Inflammatory macrophage treated with lipopolysaccharide for 1 hour (primary cell): ENCODE results near the gene TRIML1.
"Not testable (repeated sequence)": the region's sequence is repeated elsewhere in the genome, so short reads cannot be mapped to it uniquely, and the experiment has no call there.

Source experiments
- DNase-seq, 2 donors: peaks; one replicate each; pipeline ENCODE4 v3.0.0-alpha.2; 2020 to 2022

Gene TRIML1

GRCh38 chr4:188154668-188155405 lies 15.6 kb downstream of the TRIML1 start:
- DNase-seq = no peak

GRCh38 chr4:188158336-188158735 lies 19.1 kb downstream of the TRIML1 start:
- DNase-seq = no peak

DNA sequence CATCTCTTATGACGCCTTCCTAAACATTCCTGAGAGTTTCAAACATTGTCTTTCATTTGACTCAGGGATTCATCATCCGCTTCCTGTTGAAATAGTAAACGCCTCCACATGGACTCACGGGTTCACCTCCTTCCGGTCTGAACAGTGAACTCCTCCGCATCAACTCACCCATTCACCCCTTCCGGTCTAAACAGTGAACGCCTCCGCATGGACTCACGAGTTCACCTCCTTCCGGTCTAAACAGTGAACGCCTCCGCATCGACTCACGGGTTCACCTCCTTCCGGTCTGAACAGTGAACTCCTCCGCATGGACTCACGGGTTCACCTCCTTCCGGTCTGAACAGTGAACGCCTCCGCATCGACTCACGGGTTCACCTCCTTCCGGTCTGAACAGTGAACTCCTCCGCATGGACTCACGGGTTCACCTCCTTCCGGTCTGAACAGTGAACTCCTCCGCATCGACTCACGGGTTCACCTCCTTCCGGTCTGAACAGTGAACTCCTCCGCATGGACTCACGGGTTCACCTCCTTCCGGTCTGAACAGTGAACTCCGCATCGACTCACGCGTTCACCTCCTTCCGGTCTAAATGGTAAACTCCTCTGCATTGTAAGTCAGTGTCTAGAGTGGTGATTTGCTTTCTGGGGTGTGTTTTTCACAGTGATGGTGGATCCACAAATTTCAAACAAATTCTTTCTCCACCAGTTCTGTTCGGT lies 20.4 kb downstream of the TRIML1 start:
- not testable (repeated sequence) for DNase-seq

GRCh38 chr4:188160406-188160805 lies 21.2 kb downstream of the TRIML1 start:
- DNase-seq = no peak

DNA sequence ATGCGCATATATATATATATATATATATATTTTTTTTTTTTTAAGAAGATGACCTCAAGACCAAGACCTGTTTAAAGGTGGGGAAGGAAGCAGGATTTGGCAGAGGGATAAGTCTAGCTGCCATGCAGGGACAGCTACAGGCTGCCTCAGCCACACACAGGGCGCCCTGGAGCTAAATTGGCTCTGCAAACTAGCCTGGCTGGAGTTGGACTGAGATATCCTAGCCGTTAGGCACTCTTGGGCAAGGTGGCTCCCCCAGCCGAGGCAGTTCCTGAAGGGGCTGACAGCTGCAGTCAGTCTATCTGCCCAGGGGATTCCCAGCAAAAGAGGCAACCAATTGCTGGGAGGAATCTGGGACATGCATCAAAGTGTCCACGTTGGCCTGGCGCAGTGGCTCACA lies 21.9 kb downstream of the TRIML1 start:
- DNase-seq = no peak

GRCh38 chr4:188162698-188163097 lies 23.5 kb downstream of the TRIML1 start:
- no peak for DNase-seq

- DNase-seq = no peak
Observed at GRCh38 chr4:188168726-188169373, 29.6 kb downstream of the TRIML1 start.

DNA sequence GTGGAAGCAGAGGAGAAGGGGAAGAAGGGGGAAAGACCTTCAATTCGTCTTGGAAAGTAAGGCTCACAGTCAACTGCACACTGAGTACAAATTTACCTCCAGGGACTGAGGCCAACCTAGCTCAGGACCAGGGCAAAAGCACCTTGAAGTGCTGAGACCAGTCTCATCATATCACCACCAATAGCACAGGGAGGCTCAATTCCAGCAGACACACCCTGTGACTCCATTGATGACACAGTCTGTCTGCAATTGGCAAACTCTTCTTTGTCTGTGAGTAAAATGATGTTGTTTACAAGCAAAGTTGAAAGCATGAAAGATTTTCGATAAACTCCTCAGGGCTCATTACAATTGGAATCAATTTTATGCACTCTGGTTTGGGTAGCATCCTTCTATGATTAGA lies 32.3 kb downstream of the TRIML1 start:
- no peak for DNase-seq

DNA sequence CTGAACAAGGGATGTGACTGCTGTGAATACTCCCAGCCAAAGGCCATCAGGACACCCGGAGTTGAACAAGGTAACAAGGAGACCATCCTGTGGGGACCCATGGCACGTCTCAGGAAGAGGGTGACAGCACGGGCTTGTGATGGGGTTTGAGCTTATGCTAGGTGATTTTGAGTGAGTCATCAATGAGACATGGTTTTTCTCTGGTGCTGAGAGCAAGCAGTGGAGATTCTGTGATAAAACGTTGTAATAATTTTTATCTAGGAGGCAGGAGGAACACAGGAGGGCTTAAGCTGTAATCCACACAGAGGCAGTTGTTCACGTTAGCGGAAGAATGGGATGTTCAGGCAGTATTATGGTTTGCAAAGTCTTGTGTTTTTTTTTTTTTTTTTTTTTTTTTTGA lies 36.0 kb downstream of the TRIML1 start:
- no peak for DNase-seq

DNA sequence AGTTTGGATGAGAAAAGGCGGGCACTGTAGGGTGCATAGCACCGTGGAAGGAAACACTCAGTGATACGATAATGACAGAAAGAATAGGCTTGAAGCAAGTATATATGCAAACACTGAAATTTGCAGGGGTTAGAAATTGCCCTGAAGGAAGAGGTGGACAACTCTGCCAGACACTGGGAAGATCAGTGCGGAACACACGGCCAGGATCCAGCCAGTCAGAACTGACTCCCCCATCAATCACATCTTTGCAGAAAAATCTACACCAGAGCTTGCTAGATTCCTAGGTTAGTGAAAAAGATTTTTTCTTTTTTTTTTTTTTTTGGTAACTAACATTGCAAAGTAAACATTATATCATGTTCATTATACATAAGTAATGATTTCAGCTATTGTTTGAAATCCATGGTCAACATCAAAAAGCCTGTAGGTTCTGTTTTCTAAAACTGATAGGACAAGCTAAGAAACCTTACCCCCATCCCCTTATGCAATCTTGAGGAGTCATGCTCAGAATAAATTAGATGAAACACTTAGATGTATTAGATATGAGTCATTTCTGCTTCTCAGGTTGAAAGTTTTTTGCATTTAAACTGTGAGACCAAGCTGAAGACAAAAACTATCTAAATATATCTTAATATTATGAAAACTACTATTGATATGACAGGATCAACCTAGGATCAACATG lies 38.9 kb downstream of the TRIML1 start:
- no peak for DNase-seq

- no peak for DNase-seq
Observed at GRCh38 chr4:188178806-188179205, 39.6 kb downstream of the TRIML1 start.

- no peak for DNase-seq
Observed at GRCh38 chr4:188187106-188187505, 47.9 kb downstream of the TRIML1 start.

DNA sequence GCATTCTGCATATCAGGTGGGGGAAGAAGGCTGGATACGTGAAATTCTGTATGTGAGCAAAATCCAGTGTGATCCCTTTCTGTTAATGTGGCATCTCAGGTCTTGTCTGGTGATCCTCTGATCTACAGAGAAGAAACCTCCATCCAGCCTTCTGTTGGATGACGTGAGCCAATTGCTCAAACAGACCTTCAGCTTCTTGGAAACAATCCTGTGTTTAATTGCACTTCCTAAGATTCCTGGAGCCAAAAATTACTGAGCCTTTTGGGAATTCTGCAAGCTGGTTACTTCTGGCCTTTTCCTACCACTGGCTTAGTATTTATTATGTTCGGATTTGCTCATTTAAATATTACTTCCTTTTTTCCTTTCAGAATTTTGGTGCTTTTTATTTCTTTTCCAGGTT lies 51.2 kb downstream of the TRIML1 start:
- no peak for DNase-seq

DNA sequence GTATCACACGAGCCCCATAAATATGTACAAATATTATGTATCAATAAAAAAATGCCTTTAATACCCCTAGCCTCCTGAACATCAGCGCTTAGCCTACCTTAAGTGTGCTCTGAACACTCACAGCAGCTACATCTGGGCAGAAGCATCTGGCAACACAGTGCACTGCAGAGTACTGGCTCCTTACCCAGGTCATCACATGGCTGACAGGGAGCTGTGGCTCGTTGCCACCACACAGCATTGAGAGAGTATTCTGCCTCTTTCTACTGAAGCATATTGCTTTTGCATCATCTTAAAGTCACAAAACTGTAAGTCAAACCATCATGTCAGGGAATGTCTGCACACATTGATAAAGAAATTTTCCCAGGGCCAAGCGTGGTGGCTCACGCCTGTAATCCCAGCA lies 55.2 kb downstream of the TRIML1 start:
- no peak for DNase-seq

- DNase-seq = no peak
Observed at GRCh38 chr4:188195389-188195985, 56.2 kb downstream of the TRIML1 start.

DNA sequence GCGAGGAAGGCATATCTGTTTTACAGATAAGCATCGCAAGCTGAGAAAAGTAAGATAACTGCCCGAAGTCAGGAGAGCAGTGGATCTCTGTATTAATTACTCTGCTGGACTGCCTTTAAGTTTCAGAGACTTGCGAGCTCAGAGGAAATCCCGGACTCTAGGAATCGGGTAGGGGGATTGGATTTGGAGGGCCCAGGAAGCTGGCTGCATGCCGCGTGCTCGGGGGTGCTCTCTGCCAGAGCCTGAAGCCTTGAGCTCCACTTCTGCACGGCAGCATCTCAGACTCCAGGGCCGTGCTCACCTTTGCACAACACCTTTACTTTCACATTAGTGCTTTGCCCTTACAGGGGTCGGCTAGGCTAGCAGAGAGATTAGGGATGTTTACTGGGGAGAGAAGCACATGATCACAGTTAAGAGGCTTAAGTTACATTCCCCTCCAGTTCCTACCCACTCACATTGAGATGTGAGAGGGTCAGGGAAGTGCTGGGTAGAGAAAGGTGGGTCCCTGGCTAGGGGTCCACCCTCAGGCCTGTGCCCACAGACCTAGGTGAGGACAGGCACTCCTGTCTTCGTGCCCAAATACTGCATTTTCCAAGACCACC lies 57.0 kb downstream of the TRIML1 start:
- DNase-seq = no peak
